Body of pancreas (tissue), 4 donors: ENCODE data around the gene ATF6.

ENCODE experiments used
- CTCF ChIP-seq, 7 experiments: fragments of 450-650 bp in 4 of 7; fragments of 200-600 bp in 3 of 7; sonication (generic) in 3 of 7; IDR thresholded peaks; one replicate each; pipeline ENCODE4 v1.5.1; 2016 to 2019; ENCODE audit warnings: antibody characterized with exemption in 7 of 7
- POLR2A ChIP-seq, 3 donors: fragments of 450-650 bp; IDR thresholded peaks; one replicate each; pipeline ENCODE4 v1.6.1; 2016; ENCODE audit warnings: antibody characterized with exemption in 3 of 3, mild to moderate bottlenecking in 2 of 3

DNA sequence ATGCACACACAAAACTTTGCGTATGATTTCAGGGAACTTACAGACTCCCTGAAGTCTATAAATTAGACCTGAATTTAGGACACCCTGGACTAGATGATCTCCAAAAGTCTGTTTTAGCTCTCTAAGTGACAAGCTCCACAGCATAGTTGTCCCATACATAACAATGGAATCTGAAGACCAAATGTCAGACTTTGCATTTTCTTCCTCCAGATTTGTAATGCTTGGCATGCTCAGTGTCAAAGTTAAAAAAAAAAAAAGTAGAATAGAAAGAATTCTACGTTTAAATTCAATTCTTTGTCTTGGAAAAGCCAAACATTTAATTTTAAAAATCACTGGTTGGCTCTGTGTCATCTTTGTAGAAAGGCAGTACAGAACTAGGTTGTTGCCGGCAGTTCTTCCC is 190.8 kb downstream of the ATF6 start:
- TF ChIP-seq CTCF (IDR thresholded peaks at IDR 0.05) (no peak), POLR2A (IDR thresholded peaks at IDR 0.05) (no peak)
